H1 (cell line): ENCODE measurements around the gene TMOD4. TPM values are rescaled to one million over a fixed set of nuclear protein-coding genes. Genes with fewer than 3 reads are reported as not detected.

ENCODE experiments used
- CTCF ChIA-PET: fragments of 300-600 bp; sonication (Branson Sonifier 250); formaldehyde crosslinking; loops from one replicate; lab custom pipeline; 2021; ENCODE audit not compliant: partially characterized antibody; lab: Charles Lee
- POLR2A ChIA-PET: fragments of 300-600 bp; sonication (Branson Sonifier 250); formaldehyde crosslinking; loops from one replicate; lab custom pipeline; 2021; ENCODE audit warnings: inconsistent platforms; ENCODE audit not compliant: partially characterized antibody; lab: Charles Lee
- DNase-seq, 2 experiments: peaks; one replicate each; pipeline versions ENCODE4 v3.0.0 to v3.0.0-alpha.2; 2010 to 2022; ENCODE audit warnings: low spot score in 2 of 2, low read depth in 1 of 2, mixed read lengths in 1 of 2
- FAIRE-seq: peaks from 2 replicates; lab custom pipeline; 2011; peaks lifted over from hg19 to GRCh38; lab: Jason Lieb, UNC
- H2AFZ ChIP-seq: 2 replicates; pipeline ENCODE4 v1.8.1; 2012; ENCODE audit warnings: low read length, inconsistent platforms
- H2AK5ac ChIP-seq: 2 replicates; pipeline ENCODE4 v1.6.1; 2013; ENCODE audit warnings: low read depth, low read length
- H2BK120ac ChIP-seq: replicated peaks from 2 replicates; pipeline ENCODE3; 2013; ENCODE audit warnings: low read depth, low read length, inconsistent platforms
- H2BK12ac ChIP-seq: 2 replicates; pipeline ENCODE4 v1.6.1; 2013; ENCODE audit warnings: low read depth, low read length
- H2BK15ac ChIP-seq: 2 replicates; pipeline ENCODE4 v1.6.1; 2013; ENCODE audit warnings: low read length
- H2BK20ac ChIP-seq: 2 replicates; pipeline ENCODE4 v1.6.1; 2013; ENCODE audit warnings: low read length
- H2BK5ac ChIP-seq: 2 replicates; pipeline ENCODE4 v1.6.1; 2013; ENCODE audit warnings: low read depth, low read length
- H3K14ac ChIP-seq: 2 replicates; pipeline ENCODE4 v1.6.1; 2013; ENCODE audit warnings: inconsistent platforms; ENCODE audit not compliant: insufficient read length
- H3K18ac ChIP-seq: 2 replicates; pipeline ENCODE4 v1.6.1; 2013; ENCODE audit warnings: low read length; ENCODE audit errors: extremely low read depth
- H3K23ac ChIP-seq: 2 replicates; pipeline ENCODE4 v1.6.1; 2013; ENCODE audit warnings: inconsistent platforms; ENCODE audit not compliant: insufficient read length
- H3K23me2 ChIP-seq: 2 replicates; pipeline ENCODE4 v1.6.1; 2013; ENCODE audit warnings: low read depth, low read length
- H3K27ac ChIP-seq: 2 replicates; pipeline ENCODE4 v1.6.1; 2011; ENCODE audit warnings: low read depth, low read length, inconsistent platforms
- H3K27me3 ChIP-seq, 4 experiments: replicated peaks in 1 of 4; 1 replicate in 1 of 4; 2 replicates in 3 of 4; pipeline versions ENCODE4 v1.6.1 to v1.8.1; 2011 to 2013; ENCODE audit warnings: low read length in 3 of 4, mild to moderate bottlenecking in 3 of 4, inconsistent platforms in 2 of 4, mixed read lengths in 2 of 4, moderate library complexity in 1 of 4; ENCODE audit not compliant: control insufficient read depth in 3 of 4, insufficient read depth in 3 of 4; ENCODE audit errors: extremely low read depth in 1 of 4
- H3K36me3 ChIP-seq, 4 experiments: 2 replicates each; pipeline versions ENCODE4 v1.6.1 to v1.8.1; 2011 to 2013; ENCODE audit warnings: mild to moderate bottlenecking in 4 of 4, low read length in 3 of 4, moderate library complexity in 2 of 4, control low read depth in 1 of 4, inconsistent platforms in 1 of 4; ENCODE audit not compliant: insufficient read depth in 4 of 4, control insufficient read depth in 2 of 4
- H3K4ac ChIP-seq: replicated peaks from 2 replicates; pipeline ENCODE3; 2013; ENCODE audit warnings: low read length, low read depth, mixed read lengths, inconsistent platforms; ENCODE audit not compliant: insufficient read length
- H3K4me1 ChIP-seq, 4 experiments: replicated peaks in 1 of 4; 1 replicate in 1 of 4; 2 replicates in 3 of 4; pipeline versions ENCODE4 v1.6.1 to v1.8.1; 2011 to 2013; ENCODE audit warnings: low read length in 3 of 4, inconsistent platforms in 2 of 4, mixed read lengths in 1 of 4; ENCODE audit not compliant: insufficient read depth in 4 of 4, control insufficient read depth in 3 of 4
- H3K4me2 ChIP-seq, 2 experiments: 2 replicates each; pipeline versions ENCODE4 v1.6.1 to v1.8.1; 2011 to 2013; ENCODE audit warnings: low read depth in 2 of 2, low read length in 2 of 2, control low read depth in 1 of 2, inconsistent platforms in 1 of 2, mild to moderate bottlenecking in 1 of 2; ENCODE audit not compliant: insufficient read depth in 1 of 2
- H3K4me3 ChIP-seq, 4 experiments: fragments of 200-600, 300-600 bp in 1 of 4; sonication (generic), shearing (Covaris generic), sonication (Bioruptor Twin) in 1 of 4; 2 replicates each; pipeline versions ENCODE4 v1.5.1 to v1.8.1; 2011 to 2016; ENCODE audit warnings: low read length in 4 of 4, low read depth in 3 of 4, control low read depth in 2 of 4, inconsistent platforms in 2 of 4, mild to moderate bottlenecking in 2 of 4, mixed read lengths in 1 of 4, moderate library complexity in 1 of 4; ENCODE audit not compliant: insufficient read depth in 2 of 4; ENCODE audit errors: extremely low read depth in 1 of 4
- H3K56ac ChIP-seq: replicated peaks from 2 replicates; pipeline ENCODE3; 2013; ENCODE audit warnings: low read depth, mild to moderate bottlenecking, mixed read lengths, low read length, inconsistent platforms; ENCODE audit not compliant: insufficient read length
- H3K79me1 ChIP-seq: 2 replicates; pipeline ENCODE4 v1.6.1; 2013; ENCODE audit warnings: low read depth, low read length, control low read depth
- H3K79me2 ChIP-seq, 2 experiments: 2 replicates each; pipeline versions ENCODE4 v1.6.1 to v1.8.1; 2012 to 2013; ENCODE audit warnings: low read length in 2 of 2, mild to moderate bottlenecking in 2 of 2, inconsistent platforms in 1 of 2; ENCODE audit not compliant: insufficient read depth in 2 of 2, control insufficient read depth in 1 of 2
- H3K9ac ChIP-seq, 4 experiments: replicated peaks in 1 of 4; 1 replicate in 1 of 4; 2 replicates in 3 of 4; pipeline versions ENCODE4 v1.6.1 to v1.8.1; 2011 to 2013; ENCODE audit warnings: low read depth in 3 of 4, low read length in 3 of 4, control low read depth in 2 of 4, mild to moderate bottlenecking in 2 of 4, moderate library complexity in 2 of 4, inconsistent platforms in 1 of 4; ENCODE audit errors: extremely low read depth in 1 of 4
- H3K9me3 ChIP-seq, 2 experiments: 2 replicates each; pipeline versions ENCODE4 v1.6.1 to v1.8.1; 2012 to 2013; ENCODE audit warnings: mild to moderate bottlenecking in 2 of 2, moderate library complexity in 2 of 2, control low read depth in 1 of 2, inconsistent platforms in 1 of 2, low read depth in 1 of 2, low read length in 1 of 2, mixed read lengths in 1 of 2; ENCODE audit not compliant: insufficient read depth in 2 of 2
- H4K20me1 ChIP-seq, 2 experiments: replicated peaks in 1 of 2; 2 replicates each; pipeline versions ENCODE3 to v1.8.1; 2011 to 2013; ENCODE audit warnings: inconsistent platforms in 2 of 2, low read length in 2 of 2, mild to moderate bottlenecking in 1 of 2; ENCODE audit not compliant: insufficient read depth in 2 of 2, control insufficient read depth in 1 of 2
- H4K5ac ChIP-seq: 2 replicates; pipeline ENCODE4 v1.6.1; 2013; ENCODE audit warnings: low read length, low read depth, mixed read lengths, inconsistent platforms; ENCODE audit not compliant: insufficient read length
- H4K8ac ChIP-seq: 2 replicates; pipeline ENCODE4 v1.8.0; 2013; ENCODE audit warnings: mild to moderate bottlenecking, moderate library complexity, low read length, inconsistent platforms; ENCODE audit not compliant: insufficient read depth; ENCODE audit errors: extremely low read depth
- H4K91ac ChIP-seq: replicated peaks from 2 replicates; pipeline ENCODE3; 2013; ENCODE audit warnings: low read length, mixed read lengths, inconsistent platforms; ENCODE audit not compliant: insufficient read length
- BACH1 ChIP-seq: IDR thresholded peaks from 2 replicates; pipeline ENCODE4 v1.6.1; 2012; ENCODE audit warnings: low read length, improper control_type of control experiment
- GTF2F1 ChIP-seq: IDR thresholded peaks from 2 replicates; pipeline ENCODE4 v1.6.1; 2012; ENCODE audit warnings: low read depth, low read length, improper control_type of control experiment, borderline replicate concordance
- KDM1A ChIP-seq: fragments of 200-600, 300-600 bp; sonication (generic); IDR thresholded peaks from 2 replicates; pipeline ENCODE4 v1.7.1; 2016; ENCODE audit warnings: mild to moderate bottlenecking, low read length, borderline replicate concordance
- KDM5A ChIP-seq: fragments of 200-600 bp; IDR thresholded peaks from 2 replicates; pipeline ENCODE4 v1.7.1; 2012; ENCODE audit warnings: mild to moderate bottlenecking, low read length, inconsistent platforms, mixed read lengths
- MAX ChIP-seq: IDR thresholded peaks from 2 replicates; pipeline ENCODE4 v1.6.1; 2012; ENCODE audit warnings: inconsistent platforms
- POLR2AphosphoS5 ChIP-seq: IDR thresholded peaks from 2 replicates; pipeline ENCODE4 v1.6.1; 2011; ENCODE audit warnings: low read depth, low read length
- RAD21 ChIP-seq, 2 experiments: IDR thresholded peaks in 1 of 2; conservative IDR thresholded peaks in 1 of 2; 2 replicates each; pipeline ENCODE4 v1.6.1; 2011; ENCODE audit warnings: low read depth in 2 of 2, low read length in 2 of 2, improper control_type of control experiment in 1 of 2, inconsistent platforms in 1 of 2, mild to moderate bottlenecking in 1 of 2, moderate library complexity in 1 of 2
- SIRT6 ChIP-seq: IDR thresholded peaks from one replicate; pipeline ENCODE4 v1.7.1; 2012; ENCODE audit warnings: low read length, inconsistent platforms
- TAF7 ChIP-seq: optimal IDR thresholded peaks from 2 replicates; pipeline ENCODE3; 2011; ENCODE audit warnings: low read depth, mild to moderate bottlenecking, inconsistent platforms, low read length, moderate library complexity, borderline replicate concordance
- TEAD4 ChIP-seq: IDR thresholded peaks from 2 replicates; pipeline ENCODE4 v1.6.1; 2012; ENCODE audit warnings: low read depth, low read length, inconsistent platforms, mixed read lengths
- WGBS, 2 experiments: shearing (Covaris generic) in 1 of 2; methylation state at CpG; one replicate each; pipeline versions ENCODE4 v1.1.6 to v1.1.7; 2013 to 2015; ENCODE audit warnings: low lambda C conversion rate in 2 of 2, mixed read lengths in 2 of 2, inconsistent platforms in 1 of 2, low coverage in 1 of 2, missing lambda C conversion rate in 1 of 2; ENCODE audit not compliant: insufficient replicate concordance in 2 of 2, insufficient coverage in 1 of 2, insufficient read length in 1 of 2; ENCODE audit errors: extremely low coverage in 1 of 2, missing lambda C conversion rate in 1 of 2; 5-methylcytosine and 5-hydroxymethylcytosine counted together
- polyA plus RNA-seq, 7 experiments: library from polyadenylated mRNA; depleted of rRNA in 3 of 7; stranded (reverse) in 5 of 7; unstranded in 2 of 7; fragments of >200 nt in 5 of 7; fragments of 200-250 nt in 2 of 7; gene quantifications; 1 replicate in 5 of 7; 2 replicates in 1 of 7; 4 replicates in 1 of 7; pipeline versions ENCODE4 v1.2.1 to v1.2.3, GENCODE V29; 2011 to 2013; ENCODE audit warnings: missing spikeins in 2 of 7, mixed read lengths in 2 of 7
- total RNA-seq: library from RNA; stranded (reverse); fragmentation: NEBNext Ultra II Directional; extraction: Animal tissue kit (Norgen Biotek cat#: 25700); gene quantifications from 2 replicates; pipeline ENCODE4 v1.2.1, GENCODE V29; 2021

Gene TMOD4
- total and polyA plus RNA-seq, 2 of the 8 experiments (the other 6 are each of a cell fraction or from before 2014, with no cell fraction given), result 0.42 TPM; not detected in 1

GRCh38 chr1:151198254-151199127, 22.7 kb upstream of the TMOD4 start, which contains the start of gene PIP5K1A:
Gene PIP5K1A (plus strand): TSS chr1:151198552. CDS start chr1:151198997, 445 bp downstream.
- peak within 1 kb of the TSS; percentile 96 for H3K56ac ChIP-seq
- H3K4me1 ChIP-seq, result peaks cover 2 to 4% (median 3%) of the 10 kb centered on the region in 4 experiments; a peak in 3 of 7 replicates
- peak within 1 kb of the TSS; percentile 68 to 69 for H3K4me2 ChIP-seq
- POLR2A ChIA-PET, result interaction anchor here (0.6 to 1.9 kb wide), 8 partner anchors 9 to 201 kb away, joined by 3 to 7 read pairs (median 4); partner anchors contain the start of genes PSMB4, PSMD4 and VPS72
- peak; percentile 24 for FAIRE-seq
- H2AFZ ChIP-seq, result peak within 1 kb of the TSS; percentile 62; the same call in 1 of the 2 replicates
- peak; percentile 75 to 98 for DNase-seq
- H4K8ac ChIP-seq, result peak within 1 kb of the TSS; percentile 94
- H3K9ac ChIP-seq, result peak within 1 kb of the TSS; percentile 75 to 98 (median 86)
- H3K79me1 ChIP-seq, result no peaks in the 10 kb centered on the region
- CTCF ChIA-PET, result interaction anchor here (1.0 kb wide), 2 partner anchors 57 to 99 kb away, joined by 3 read pairs; no protein-coding TSS in a partner anchor
- H2BK5ac ChIP-seq, result peak within 1 kb of the TSS; percentile 97
- H2BK15ac ChIP-seq, result no peak within 1 kb of the TSS
- peak within 1 kb of the TSS; percentile 93 for H4K5ac ChIP-seq
- H3K14ac ChIP-seq, result no peak within 1 kb of the TSS
- peaks cover 4 to 7% of the 10 kb centered on the region in 2 experiments for H4K20me1 ChIP-seq
- H3K79me2 ChIP-seq, result peaks cover 34 to 50% of the 10 kb centered on the region in 2 experiments
- H2BK12ac ChIP-seq, result peak within 1 kb of the TSS; percentile 95
- H4K91ac ChIP-seq, result peak within 1 kb of the TSS; percentile 73
- H2AK5ac ChIP-seq, result peak within 1 kb of the TSS; percentile 89
- H2BK120ac ChIP-seq, result peak within 1 kb of the TSS; percentile 94
- H3K4ac ChIP-seq, result peak within 1 kb of the TSS; percentile 100
- peak within 1 kb of the TSS; percentile 74 to 99 (median 93) for H3K4me3 ChIP-seq
- H3K23me2 ChIP-seq, result peaks cover 13% of the 10 kb centered on the region
- no peak within 1 kb of the TSS for H2BK20ac ChIP-seq
- H3K27me3 ChIP-seq, result no peaks in the 10 kb centered on the region
- H3K27ac ChIP-seq, result peak within 1 kb of the TSS; percentile 85
- 2% methylated on average over 59 of the region's 60 CpGs; no CpG with 5 or more reads in 1 of the 2 experiments for WGBS, 2 experiments
- H3K36me3 ChIP-seq, result peaks cover 0 to 8% (median 4%) of the 10 kb centered on the region in 4 experiments; a peak in 2 of 8 replicates
- no peaks in the 10 kb centered on the region for H3K9me3 ChIP-seq
- H3K18ac ChIP-seq, result peak within 1 kb of the TSS; percentile 97
- no peak within 1 kb of the TSS for H3K23ac ChIP-seq
- TF ChIP-seq GTF2F1, result peak; percentile 81; the same call in 1 of the 2 replicates
- peak; percentile 92 for TF ChIP-seq BACH1
- no peak for TF ChIP-seq RAD21 (IDR thresholded peaks at IDR 0.05 in 1 of 2, conservative IDR thresholded peaks at IDR 0.05 in 1 of 2; ENCODE audit: low read depth in 2 of 2, low read length in 2 of 2)
- peak; percentile 13 for TF ChIP-seq TAF7
- TF ChIP-seq TEAD4, result no peak
- TF ChIP-seq MAX, result peak; percentile 60; the same call in 1 of the 2 replicates
- no peak for TF ChIP-seq KDM1A
- 0 out of 2 replicates have a peak, but pooled peaks have one; percentile 55 for TF ChIP-seq KDM5A
- TF ChIP-seq SIRT6, result no peak
- peak; percentile 81 for TF ChIP-seq POLR2AphosphoS5
